Measurements from ENCODE around the gene HOXD9. TPM values are rescaled to one million over a fixed set of nuclear protein-coding genes. Genes with fewer than 3 reads are reported as not detected.

HOXD9 gene
- total RNA-seq, 4 donors from 2014 or later, result 0.47 to 2.9 (median 1.2) TPM

- Histone ChIP-seq H3K9me3 (no peaks in the 10 kb centered on the region), H3K27me3 (peaks cover 100% of the 10 kb centered on the region), H3K27ac (no peak overlapping the region), H3K36me3 (no peaks in the 10 kb centered on the region), H3K4me3 (peak overlapping the region in 1 of 2 donors; percentile 54), H3K4me1 (peaks cover 0 to 51% (median 15%) of the 10 kb centered on the region in 3 donors)
- no peak for TF ChIP-seq POLR2A (IDR thresholded peaks at IDR 0.05)
- no peak for TF ChIP-seq POLR2AphosphoS5 (IDR thresholded peaks at IDR 0.05)
- TF ChIP-seq CTCF (IDR thresholded peaks at IDR 0.05), result no peak
- TF ChIP-seq EP300 (IDR thresholded peaks at IDR 0.05), result no peak
- ATAC-seq, result no peak
- 17 to 20% methylated on average over 12 to 13 of the region's 34 CpGs for WGBS, 2 donors (ENCODE audit: low coverage in 1 of 2)
Observed at GRCh38 chr2:176124110-176124946, 1.8 kb downstream of the HOXD9 start.

- 0 to 21% methylated on average over 2 to 3 of the region's 9 CpGs for whole genome bisulfite sequencing, 2 donors (ENCODE audit: low coverage in 1 of 2)
- Histone ChIP-seq H3K4me3 (no peak overlapping the region), H3K27ac (no peak overlapping the region)
Observed at GRCh38 chr2:176124947-176125771, 2.6 kb downstream of the HOXD9 start.

GRCh38 chr2:176125772-176126054 is 3.2 kb downstream of the HOXD9 start:
- no peak for TF ChIP-seq EP300 (IDR thresholded peaks at IDR 0.05)
- H3K27me3 ChIP-seq, result peaks cover 100% of the 10 kb centered on the region
- 13 to 27% methylated on average over 3 to 6 of the region's 6 CpGs for WGBS, 2 donors (ENCODE audit: low coverage in 1 of 2)
- H3K4me1 ChIP-seq, result peaks cover 0 to 65% (median 22%) of the 10 kb centered on the region in 3 donors
- no peaks in the 10 kb centered on the region for H3K36me3 ChIP-seq
- ATAC-seq, result no peak
- H3K27ac ChIP-seq, result no peak overlapping the region
- no peak overlapping the region for H3K4me3 ChIP-seq
- H3K9me3 ChIP-seq, result no peaks in the 10 kb centered on the region

More at GRCh38 chr2:176124947-176125771, 2.6 kb downstream of the HOXD9 start:
- Histone ChIP-seq H3K9me3 (no peaks in the 10 kb centered on the region), H3K4me1 (peaks cover 0 to 59% (median 19%) of the 10 kb centered on the region in 3 donors), H3K36me3 (no peaks in the 10 kb centered on the region), H3K27me3 (peaks cover 100% of the 10 kb centered on the region)
- no peak for ATAC-seq
- TF ChIP-seq EP300 (IDR thresholded peaks at IDR 0.05) (no peak), POLR2A (IDR thresholded peaks at IDR 0.05) (no peak), POLR2AphosphoS5 (IDR thresholded peaks at IDR 0.05) (no peak), CTCF (IDR thresholded peaks at IDR 0.05) (no peak)

DNA sequence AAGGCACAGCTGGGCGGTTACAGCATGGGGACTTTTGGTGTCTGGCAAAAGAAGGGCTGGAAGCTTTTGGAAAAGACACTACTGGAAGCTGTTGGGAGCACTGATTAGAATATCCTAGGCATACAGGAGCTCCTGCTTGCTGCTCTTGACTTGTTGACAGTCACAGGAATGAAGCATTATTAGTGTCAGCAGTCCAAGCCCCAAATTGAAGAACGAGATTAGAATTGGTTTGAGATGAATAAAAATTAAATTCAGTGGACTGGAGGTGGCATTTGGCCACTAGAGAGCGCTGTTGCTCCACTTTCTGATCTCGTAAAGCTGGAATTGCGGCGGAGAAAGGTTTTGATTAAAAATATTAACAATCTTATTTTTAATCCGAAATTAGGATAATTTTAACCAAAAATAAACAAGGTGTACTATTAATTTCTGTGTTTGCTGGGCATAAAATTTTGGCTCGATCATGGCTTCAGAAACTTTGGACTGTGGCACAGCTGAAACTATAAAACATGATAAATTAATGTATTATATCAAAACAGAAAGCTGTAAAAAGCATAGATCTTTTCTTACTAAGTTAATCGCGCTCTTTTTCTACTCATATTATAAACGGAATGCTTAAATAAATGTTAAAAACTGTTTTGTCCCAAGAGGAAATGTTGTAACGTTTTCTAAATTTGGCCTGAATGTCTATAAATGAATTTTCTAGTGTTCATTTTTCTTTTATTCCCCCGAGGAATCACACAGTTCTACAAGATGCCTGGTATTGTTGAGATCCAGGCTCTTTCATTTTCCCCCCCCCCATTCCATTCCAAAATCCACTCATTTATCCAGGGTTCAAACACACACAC is 4.6 kb downstream of the HOXD9 start:
- no peak for ATAC-seq
- Histone ChIP-seq H3K27ac (no peak overlapping the region), H3K27me3 (peaks cover 100% of the 10 kb centered on the region), H3K4me1 (peaks cover 0 to 60% (median 21%) of the 10 kb centered on the region in 3 donors), H3K36me3 (no peaks in the 10 kb centered on the region), H3K9me3 (no peaks in the 10 kb centered on the region), H3K4me3 (no peak overlapping the region)
- TF ChIP-seq EP300 (IDR thresholded peaks at IDR 0.05) (no peak), POLR2AphosphoS5 (IDR thresholded peaks at IDR 0.05) (no peak), CTCF (IDR thresholded peaks at IDR 0.05) (peak in 3 of 4 experiments; percentile 82 to 91 (median 83)), POLR2A (IDR thresholded peaks at IDR 0.05) (no peak)
- 2% methylated on average over 13 of the region's 13 CpGs for WGBS, 2 donors (ENCODE audit: low coverage in 1 of 2)

GRCh38 chr2:176127774-176128072 is 5.2 kb downstream of the HOXD9 start:
- Histone ChIP-seq H3K4me1 (peaks cover 0 to 58% (median 15%) of the 10 kb centered on the region in 3 donors), H3K36me3 (no peaks in the 10 kb centered on the region), H3K9me3 (no peaks in the 10 kb centered on the region), H3K27ac (no peak overlapping the region), H3K27me3 (peaks cover 100% of the 10 kb centered on the region), H3K4me3 (no peak overlapping the region)
- TF ChIP-seq CTCF (IDR thresholded peaks at IDR 0.05) (no peak), EP300 (IDR thresholded peaks at IDR 0.05) (no peak), POLR2A (IDR thresholded peaks at IDR 0.05) (no peak), POLR2AphosphoS5 (IDR thresholded peaks at IDR 0.05) (no peak)
- 18 to 25% methylated on average over 3 to 4 of the region's 4 CpGs for WGBS, 2 donors (ENCODE audit: low coverage in 1 of 2)
- ATAC-seq, result no peak
